Choroid plexus epithelial cell (primary cell): ENCODE data around the gene FBLN5.
"Not testable (repeated sequence)": the region's sequence is repeated elsewhere in the genome, so short reads cannot be mapped to it uniquely, and the experiment has no call there.

Source experiments
- DNase-seq: peaks from one replicate; pipeline ENCODE4 v3.0.0-alpha.2; 2010; ENCODE audit warnings: low read depth
- H3K4me3 ChIP-seq: 2 replicates; pipeline ENCODE4 v1.5.1; 2011; ENCODE audit warnings: low read depth, mild to moderate bottlenecking, control low read depth, low read length, moderate library complexity
- TF ChIP-seq, protein P1 (sequence below): conservative IDR thresholded peaks from 2 replicates; pipeline ENCODE4 v1.5.1; 2011; ENCODE audit warnings: low read depth, mild to moderate bottlenecking, control low read depth, inconsistent platforms, low read length, moderate library complexity

The FBLN5 gene

GRCh38 chr14:91845652-91846051, 101.8 kb downstream of the FBLN5 start:
- no peak overlapping the region for H3K4me3 ChIP-seq
- TF ChIP-seq, protein P1, sequence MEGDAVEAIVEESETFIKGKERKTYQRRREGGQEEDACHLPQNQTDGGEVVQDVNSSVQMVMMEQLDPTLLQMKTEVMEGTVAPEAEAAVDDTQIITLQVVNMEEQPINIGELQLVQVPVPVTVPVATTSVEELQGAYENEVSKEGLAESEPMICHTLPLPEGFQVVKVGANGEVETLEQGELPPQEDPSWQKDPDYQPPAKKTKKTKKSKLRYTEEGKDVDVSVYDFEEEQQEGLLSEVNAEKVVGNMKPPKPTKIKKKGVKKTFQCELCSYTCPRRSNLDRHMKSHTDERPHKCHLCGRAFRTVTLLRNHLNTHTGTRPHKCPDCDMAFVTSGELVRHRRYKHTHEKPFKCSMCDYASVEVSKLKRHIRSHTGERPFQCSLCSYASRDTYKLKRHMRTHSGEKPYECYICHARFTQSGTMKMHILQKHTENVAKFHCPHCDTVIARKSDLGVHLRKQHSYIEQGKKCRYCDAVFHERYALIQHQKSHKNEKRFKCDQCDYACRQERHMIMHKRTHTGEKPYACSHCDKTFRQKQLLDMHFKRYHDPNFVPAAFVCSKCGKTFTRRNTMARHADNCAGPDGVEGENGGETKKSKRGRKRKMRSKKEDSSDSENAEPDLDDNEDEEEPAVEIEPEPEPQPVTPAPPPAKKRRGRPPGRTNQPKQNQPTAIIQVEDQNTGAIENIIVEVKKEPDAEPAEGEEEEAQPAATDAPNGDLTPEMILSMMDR: no peak
- DNase-seq: no peak

DNA sequence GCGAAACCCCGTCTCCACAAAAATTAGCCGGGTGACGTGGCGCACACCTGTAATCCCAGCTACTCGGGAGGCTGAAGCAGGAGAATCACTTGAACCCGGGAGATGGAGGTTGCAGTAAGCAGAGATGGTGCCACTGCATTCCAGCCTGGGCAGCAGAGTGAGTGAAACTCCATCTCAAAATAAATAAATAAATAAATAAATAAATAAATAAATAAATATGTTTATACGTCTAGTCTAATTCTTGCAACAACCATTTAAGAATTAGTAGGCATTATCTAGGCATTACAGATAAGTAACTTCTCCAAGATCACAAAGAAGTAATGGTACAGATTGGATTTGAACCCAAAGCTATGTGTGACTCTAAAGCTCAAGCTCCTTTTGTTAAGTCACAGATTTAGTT, 102.4 kb downstream of the FBLN5 start:
- H3K4me3 ChIP-seq, DNase-seq: not testable (repeated sequence)

DNA sequence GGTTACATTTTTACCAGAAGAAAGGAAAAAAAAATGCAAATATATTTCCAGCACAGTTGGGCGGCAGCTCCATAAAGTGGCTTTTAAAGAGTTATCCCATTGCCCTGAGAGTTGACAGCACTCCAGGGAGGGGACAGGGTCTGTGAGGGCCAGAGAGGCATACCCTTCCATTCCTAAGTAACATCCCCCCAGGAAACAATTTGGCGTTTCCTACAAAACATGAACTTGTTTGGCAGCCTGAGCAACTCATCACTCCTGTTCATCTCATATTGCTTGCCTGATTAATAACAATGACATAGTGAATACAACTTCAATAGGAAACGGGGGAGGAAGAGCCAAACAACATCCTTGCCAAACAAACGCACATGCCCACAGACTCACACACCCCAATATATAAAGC, 103.5 kb downstream of the FBLN5 start:
- TF ChIP-seq, protein P1: no peak
- no peak overlapping the region for H3K4me3 ChIP-seq
- DNase-seq: no peak

DNA sequence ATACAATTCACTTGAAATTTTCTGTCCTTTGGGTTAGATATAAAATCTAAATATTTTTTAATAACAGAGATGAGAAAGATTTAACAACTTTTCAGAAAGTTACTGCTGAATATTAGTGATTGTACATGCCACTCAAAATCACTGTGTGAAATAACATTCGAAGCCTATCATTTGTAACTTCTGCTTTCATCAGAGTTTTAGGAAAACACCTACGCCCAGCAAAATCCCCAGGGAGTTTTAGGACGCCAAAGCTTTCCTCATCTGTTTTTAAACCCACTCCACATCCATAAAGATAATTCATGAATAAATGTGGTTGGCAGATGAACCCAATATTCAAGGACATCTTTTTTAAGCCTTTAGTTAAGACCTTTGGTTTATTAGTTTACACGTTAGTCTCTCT, 104.1 kb downstream of the FBLN5 start:
- DNase-seq: no peak
- no peak overlapping the region for H3K4me3 ChIP-seq
- TF ChIP-seq, protein P1: no peak

DNA sequence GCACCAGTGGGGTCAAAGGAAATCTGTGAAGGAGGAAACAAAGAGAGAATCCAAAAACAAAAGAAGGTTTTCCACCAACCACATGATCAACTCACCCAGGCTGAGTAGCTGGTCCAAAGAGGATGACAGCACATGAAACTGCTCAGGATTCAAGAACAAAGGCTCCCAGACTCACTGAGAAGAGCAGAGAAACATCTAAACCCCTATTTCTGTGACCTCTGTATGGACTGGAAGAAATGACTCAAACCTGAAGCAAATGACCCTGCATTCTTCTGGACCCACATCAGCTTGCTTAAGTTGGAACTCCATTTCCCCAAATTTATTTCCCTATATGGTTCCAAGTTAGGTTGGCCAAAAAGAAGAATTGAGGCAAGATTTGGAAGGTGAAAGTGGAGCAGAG, 106.4 kb downstream of the FBLN5 start:
- no peak for DNase-seq
- TF ChIP-seq, protein P1: no peak
- H3K4me3 ChIP-seq: no peak overlapping the region

GRCh38 chr14:91839749-91840148, 107.7 kb downstream of the FBLN5 start:
- TF ChIP-seq, protein P1: no peak
- no peak for DNase-seq
- H3K4me3 ChIP-seq: no peak overlapping the region

DNA sequence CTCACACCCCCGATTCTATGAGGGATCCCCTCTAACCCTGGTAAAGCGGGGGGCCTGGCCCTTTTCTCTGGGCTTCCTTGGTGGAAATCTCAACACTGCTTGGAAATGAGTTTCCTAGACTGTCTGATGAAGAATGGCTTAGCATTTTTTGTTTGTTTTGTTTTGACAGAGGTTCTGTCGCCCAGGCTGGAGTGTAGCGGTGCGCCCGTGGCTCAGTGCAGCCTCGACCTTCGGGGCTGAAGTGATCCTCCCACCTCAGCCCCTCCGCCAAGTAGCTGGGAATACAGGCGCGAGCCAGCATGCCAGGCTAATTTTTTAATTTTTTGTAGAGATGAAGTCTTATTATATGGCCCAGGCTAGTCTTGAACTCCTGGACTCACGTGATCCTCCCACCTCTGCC, 110.4 kb downstream of the FBLN5 start:
- no peak overlapping the region for H3K4me3 ChIP-seq
- no peak for DNase-seq

More for the DNA sequence above, 110.4 kb downstream of the FBLN5 start:
- TF ChIP-seq, protein P1: no peak
